HEK293 (cell line): ENCODE results near the gene ZNF565.

Experiments
- ATF2 ChIP-seq: fragments of 450-650 bp; formaldehyde crosslinking; IDR thresholded peaks from 2 replicates; pipeline ENCODE4 v1.5.1; 2016; ENCODE audit warnings: missing biosample characterization, missing genetic modification characterization, low read depth
- CTCF ChIP-seq: fragments of 450-650 bp; formaldehyde crosslinking; IDR thresholded peaks from 2 replicates; pipeline ENCODE4 v1.5.1; 2016; ENCODE audit warnings: missing biosample characterization, missing genetic modification characterization
- KLF9 ChIP-seq: fragments of 450-650 bp; formaldehyde crosslinking; IDR thresholded peaks from 2 replicates; pipeline ENCODE4 v1.5.1; 2016; ENCODE audit warnings: missing biosample characterization, missing genetic modification characterization, low read depth
- REST ChIP-seq: fragments of 450-650 bp; formaldehyde crosslinking; IDR thresholded peaks from 2 replicates; pipeline ENCODE4 v1.5.1; 2016; ENCODE audit warnings: missing biosample characterization, missing genetic modification characterization
- YY1 ChIP-seq: fragments of 450-650 bp; formaldehyde crosslinking; IDR thresholded peaks from 2 replicates; pipeline ENCODE4 v1.5.1; 2018; ENCODE audit warnings: missing biosample characterization, missing genetic modification characterization
- ZNF157 ChIP-seq: fragments of 450-650 bp; formaldehyde crosslinking; IDR thresholded peaks from 2 replicates; pipeline ENCODE4 v1.5.1; 2016; ENCODE audit warnings: missing biosample characterization, missing genetic modification characterization
- ZNF18 ChIP-seq: fragments of 450-650 bp; formaldehyde crosslinking; IDR thresholded peaks from 2 replicates; pipeline ENCODE4 v1.5.1; 2016; ENCODE audit warnings: missing biosample characterization, missing genetic modification characterization
- ZNF280C ChIP-seq: fragments of 450-650 bp; formaldehyde crosslinking; IDR thresholded peaks from 2 replicates; pipeline ENCODE4 v1.5.1; 2016; ENCODE audit warnings: missing biosample characterization, missing genetic modification characterization
- ZNF391 ChIP-seq: fragments of 450-650 bp; formaldehyde crosslinking; IDR thresholded peaks from 2 replicates; pipeline ENCODE4 v1.5.1; 2016; ENCODE audit warnings: low read depth, missing biosample characterization, missing genetic modification characterization, borderline replicate concordance
- ZNF621 ChIP-seq: fragments of 450-650 bp; formaldehyde crosslinking; IDR thresholded peaks from 2 replicates; pipeline ENCODE4 v1.5.1; 2017; ENCODE audit warnings: missing biosample characterization, missing genetic modification characterization
- ZNF76 ChIP-seq: fragments of 450-650 bp; formaldehyde crosslinking; IDR thresholded peaks from 2 replicates; pipeline ENCODE4; 2016; ENCODE audit warnings: low read depth, missing biosample characterization, missing genetic modification characterization, borderline replicate concordance
- ZNF791 ChIP-seq: fragments of 450-650 bp; formaldehyde crosslinking; IDR thresholded peaks from 2 replicates; pipeline ENCODE4 v1.5.1; 2016; ENCODE audit warnings: missing biosample characterization, missing genetic modification characterization
- ZNF830 ChIP-seq: fragments of 450-650 bp; IDR thresholded peaks from 2 replicates; pipeline ENCODE4 v1.5.0; 2018; ENCODE audit warnings: missing biosample characterization, missing genetic modification characterization, low read depth, mild to moderate bottlenecking, moderate library complexity
- ZSCAN18 ChIP-seq: fragments of 450-650 bp; formaldehyde crosslinking; IDR thresholded peaks from 2 replicates; pipeline ENCODE4 v1.5.1; 2016; ENCODE audit warnings: missing biosample characterization, missing genetic modification characterization

- TF ChIP-seq ZNF18 (tag by site-specific recombination) (no peak), ZNF391 (tag by site-specific recombination) (no peak), CTCF (tag by site-specific recombination) (no peak), ZNF157 (tag by site-specific recombination) (no peak), YY1 (tag by site-specific recombination) (no peak), REST (no peak), ZNF76 (no peak), KLF9 (tag by site-specific recombination) (no peak), ZNF280C (tag by site-specific recombination) (no peak), ZNF830 (tag by site-specific recombination) (no peak), ZNF791 (tag by site-specific recombination) (no peak), ZNF621 (tag by site-specific recombination) (no peak), ZSCAN18 (tag by site-specific recombination) (no peak), ATF2 (no peak)
These were observed 31.6 kb upstream of the ZNF565 start for GRCh38 chr19:36246006-36246481.
